H9 (cell line): ENCODE data around the gene LMBRD2. TPM values are rescaled to one million over a fixed set of nuclear protein-coding genes. Genes with fewer than 3 reads are reported as not detected.

Source experiments
- DNase-seq: peaks from one replicate; pipeline ENCODE4 v3.0.0-alpha.2; 2017
- H2AFZ ChIP-seq: one replicate; pipeline ENCODE4 v1.6.1; 2013; ENCODE audit warnings: mild to moderate bottlenecking, low read length, control low read depth, moderate library complexity
- H2AK5ac ChIP-seq: 2 replicates; pipeline ENCODE4 v1.6.1; 2013; ENCODE audit warnings: low read length, control low read depth, mixed read lengths; ENCODE audit not compliant: insufficient read length
- H2BK120ac ChIP-seq: one replicate; pipeline ENCODE4 v1.6.1; 2013; ENCODE audit warnings: low read depth, mild to moderate bottlenecking, low read length, control low read depth, inconsistent platforms; ENCODE audit not compliant: poor library complexity, severe bottlenecking
- H2BK12ac ChIP-seq: 2 replicates; pipeline ENCODE4 v1.6.1; 2013; ENCODE audit warnings: low read length, control low read depth, mixed read lengths, low read depth; ENCODE audit not compliant: insufficient read length
- H2BK15ac ChIP-seq: 2 replicates; pipeline ENCODE4 v1.6.1; 2013; ENCODE audit warnings: low read depth, low read length, control low read depth
- H2BK20ac ChIP-seq: one replicate; pipeline ENCODE4 v1.6.1; 2013; ENCODE audit warnings: low read depth, mild to moderate bottlenecking, low read length, control low read depth, inconsistent platforms; ENCODE audit not compliant: poor library complexity, severe bottlenecking
- H2BK5ac ChIP-seq: 2 replicates; pipeline ENCODE4 v1.6.1; 2013; ENCODE audit warnings: low read length, control low read depth, mixed read lengths; ENCODE audit not compliant: insufficient read length
- H3K14ac ChIP-seq: 2 replicates; pipeline ENCODE4 v1.6.1; 2013; ENCODE audit warnings: low read length, control low read depth; ENCODE audit not compliant: insufficient read depth
- H3K18ac ChIP-seq: 2 replicates; pipeline ENCODE4 v1.6.1; 2013; ENCODE audit warnings: low read depth, mild to moderate bottlenecking, mixed read lengths, low read length, control low read depth; ENCODE audit not compliant: insufficient read length
- H3K23ac ChIP-seq: 2 replicates; pipeline ENCODE4 v1.6.1; 2013; ENCODE audit warnings: low read length, control low read depth, mixed read lengths, low read depth; ENCODE audit not compliant: insufficient read length
- H3K23me2 ChIP-seq: 2 replicates; pipeline ENCODE4 v1.6.1; 2013; ENCODE audit warnings: low read depth, mild to moderate bottlenecking, mixed read lengths, low read length, control low read depth; ENCODE audit not compliant: insufficient read length, poor library complexity, severe bottlenecking
- H3K27ac ChIP-seq: 2 replicates; pipeline ENCODE4 v1.5.1; 2013; ENCODE audit warnings: low read length, control low read depth, mixed read lengths, low read depth; ENCODE audit not compliant: insufficient read length
- H3K27me3 ChIP-seq: 2 replicates; pipeline ENCODE4 v1.6.1; 2013; ENCODE audit warnings: low read length, control low read depth, inconsistent platforms; ENCODE audit not compliant: insufficient read depth
- H3K4ac ChIP-seq: 2 replicates; pipeline ENCODE4 v1.6.1; 2013; ENCODE audit warnings: low read depth, mild to moderate bottlenecking, control low read depth, inconsistent platforms, low read length, moderate library complexity
- H3K4me1 ChIP-seq: 2 replicates; pipeline ENCODE4 v1.6.1; 2013; ENCODE audit warnings: low read length, control low read depth, inconsistent platforms; ENCODE audit not compliant: insufficient read depth
- H3K4me2 ChIP-seq: 2 replicates; pipeline ENCODE4 v1.6.1; 2013; ENCODE audit warnings: low read length, control low read depth, mixed read lengths; ENCODE audit not compliant: insufficient read length, insufficient read depth
- H3K56ac ChIP-seq: 2 replicates; pipeline ENCODE4 v1.6.1; 2013; ENCODE audit warnings: low read depth, mild to moderate bottlenecking, mixed read lengths, low read length, control low read depth; ENCODE audit not compliant: insufficient read length
- H3K79me1 ChIP-seq: 2 replicates; pipeline ENCODE4 v1.6.1; 2013; ENCODE audit warnings: low read depth, mild to moderate bottlenecking, moderate library complexity, low read length, control low read depth, inconsistent platforms; ENCODE audit not compliant: insufficient read depth, poor library complexity, severe bottlenecking
- H3K79me2 ChIP-seq: 2 replicates; pipeline ENCODE4 v1.6.1; 2013; ENCODE audit warnings: low read length, control low read depth, inconsistent platforms; ENCODE audit not compliant: insufficient read depth
- H3K9ac ChIP-seq: 2 replicates; pipeline ENCODE4 v1.6.1; 2013; ENCODE audit warnings: low read length, control low read depth, mixed read lengths; ENCODE audit not compliant: insufficient read length; ENCODE audit errors: extremely low read depth
- H3K9me3 ChIP-seq: one replicate; pipeline ENCODE4 v1.6.1; 2013; ENCODE audit warnings: low read depth, low read length, inconsistent platforms; ENCODE audit not compliant: control insufficient read depth
- H3T11ph ChIP-seq: one replicate; pipeline ENCODE4 v1.6.1; 2013; ENCODE audit warnings: mild to moderate bottlenecking, low read length, control low read depth, inconsistent platforms
- H4K20me1 ChIP-seq: one replicate; pipeline ENCODE4 v1.6.1; 2013; ENCODE audit not compliant: control insufficient read depth, insufficient read length, insufficient read depth
- H4K5ac ChIP-seq: 2 replicates; pipeline ENCODE4 v1.6.1; 2013; ENCODE audit warnings: low read depth, mild to moderate bottlenecking, mixed read lengths, low read length, control low read depth; ENCODE audit not compliant: insufficient read length
- H4K8ac ChIP-seq: replicated peaks from 2 replicates; pipeline ENCODE4 v1.6.1; 2013; ENCODE audit warnings: low read length, control low read depth, mixed read lengths, low read depth; ENCODE audit not compliant: insufficient read length
- H4K91ac ChIP-seq: 2 replicates; pipeline ENCODE4 v1.6.1; 2013; ENCODE audit warnings: low read depth, mild to moderate bottlenecking, moderate library complexity, mixed read lengths, low read length, control low read depth; ENCODE audit not compliant: insufficient read length
- H3K27ac Mint-ChIP-seq, 3 experiments: 2 replicates in 2 of 3; 3 replicates in 1 of 3; pipeline ENCODE4 v1.8.0; 2020 to 2021; ENCODE audit warnings: mixed read lengths in 3 of 3, mild to moderate bottlenecking in 1 of 3, moderate library complexity in 1 of 3
- H3K27me3 Mint-ChIP-seq: 2 replicates; pipeline ENCODE4 v1.8.0; 2021; ENCODE audit warnings: low read depth, mild to moderate bottlenecking, moderate library complexity, mixed read lengths
- H3K36me3 Mint-ChIP-seq, 3 experiments: 2 replicates in 2 of 3; 3 replicates in 1 of 3; pipeline ENCODE4 v1.8.0; 2020 to 2021; ENCODE audit warnings: low read depth in 3 of 3, mixed read lengths in 3 of 3; ENCODE audit not compliant: insufficient read depth in 1 of 3
- H3K4me1 Mint-ChIP-seq, 2 experiments: 2 replicates each; pipeline ENCODE4 v1.8.0; 2020; ENCODE audit warnings: mixed read lengths in 2 of 2
- H3K4me3 Mint-ChIP-seq, 2 experiments: 2 replicates in 1 of 2; 3 replicates in 1 of 2; pipeline ENCODE4 v1.8.0; 2020 to 2021; ENCODE audit warnings: mild to moderate bottlenecking in 2 of 2, mixed read lengths in 2 of 2, moderate library complexity in 1 of 2
- H3K9me3 Mint-ChIP-seq, 2 experiments: 2 replicates in 1 of 2; 3 replicates in 1 of 2; pipeline ENCODE4 v1.8.0; 2020; ENCODE audit warnings: mild to moderate bottlenecking in 2 of 2, mixed read lengths in 2 of 2, moderate library complexity in 1 of 2
- CTCF ChIP-seq: fragments of 200-600 bp; sonication (generic); conservative IDR thresholded peaks from 3 replicates; pipeline ENCODE4 v1.8.0; 2021; ENCODE audit warnings: antibody characterized with exemption, mild to moderate bottlenecking
- WGBS: extraction: QIAGEN DNeasy Blood & Tissue Kit; methylation state at CpG from one replicate; pipeline ENCODE4 v1.1.7; 2013; ENCODE audit warnings: missing lambda C conversion rate, low lambda C conversion rate, mixed read lengths; ENCODE audit not compliant: insufficient read length; ENCODE audit errors: extremely low coverage; 5-methylcytosine and 5-hydroxymethylcytosine counted together
- total RNA-seq: library from RNA; stranded (reverse); gene quantifications from 2 replicates; pipeline ENCODE4 v1.2.1, GENCODE V29; 2021

Gene LMBRD2
- total RNA-seq, 1 experiment from 2014 or later = 5.3 TPM

GRCh38 chr5:36158144-36158543 lies 6.5 kb upstream of the LMBRD2 start:
- no peak overlapping the region for H2BK120ac ChIP-seq
- no peak overlapping the region for H2BK5ac ChIP-seq
- no peak overlapping the region for H3K27ac Mint-ChIP-seq
- H4K91ac ChIP-seq = no peak overlapping the region
- no peak overlapping the region for H4K8ac ChIP-seq
- H4K5ac ChIP-seq = no peak overlapping the region
- TF ChIP-seq CTCF = no peak
- H3K56ac ChIP-seq = no peak overlapping the region
- no peak overlapping the region for H3K27ac ChIP-seq
- no peak overlapping the region for H3K14ac ChIP-seq
- H3K9me3 Mint-ChIP-seq = no peaks in the 10 kb centered on the region
- H3K4me1 Mint-ChIP-seq = peaks cover 10 to 22% of the 10 kb centered on the region in 2 experiments
- H4K20me1 ChIP-seq = no peaks in the 10 kb centered on the region
- H3K4ac ChIP-seq = no peak overlapping the region
- no peak overlapping the region for H3K4me2 ChIP-seq
- H3K9ac ChIP-seq = no peak overlapping the region
- H3K23me2 ChIP-seq = no peaks in the 10 kb centered on the region
- H2AK5ac ChIP-seq = no peak overlapping the region
- H3K4me1 ChIP-seq = no peaks in the 10 kb centered on the region
- H3K9me3 ChIP-seq = no peaks in the 10 kb centered on the region
- no peak overlapping the region for H3K18ac ChIP-seq
- WGBS = no CpG with 5 or more reads among the region's 2 CpGs
- H3K79me2 ChIP-seq = peaks cover 5% of the 10 kb centered on the region; the same call in 1 of the 2 replicates
- H3K79me1 ChIP-seq = peaks cover 18% of the 10 kb centered on the region
- H3T11ph ChIP-seq = no peak overlapping the region
- H3K27me3 ChIP-seq = no peaks in the 10 kb centered on the region
- peaks cover 48 to 87% (median 71%) of the 10 kb centered on the region in 3 experiments; a peak in 6 of 7 replicates for H3K36me3 Mint-ChIP-seq
- no peak overlapping the region for H2BK15ac ChIP-seq
- no peak for DNase-seq
- no peak overlapping the region for H2AFZ ChIP-seq
- H2BK12ac ChIP-seq = no peak overlapping the region
- H3K4me3 Mint-ChIP-seq = no peak overlapping the region
- no peak overlapping the region for H2BK20ac ChIP-seq
- no peak overlapping the region for H3K23ac ChIP-seq
- H3K27me3 Mint-ChIP-seq = no peaks in the 10 kb centered on the region
